Measurements from ENCODE around the gene NSD1.

DNA sequence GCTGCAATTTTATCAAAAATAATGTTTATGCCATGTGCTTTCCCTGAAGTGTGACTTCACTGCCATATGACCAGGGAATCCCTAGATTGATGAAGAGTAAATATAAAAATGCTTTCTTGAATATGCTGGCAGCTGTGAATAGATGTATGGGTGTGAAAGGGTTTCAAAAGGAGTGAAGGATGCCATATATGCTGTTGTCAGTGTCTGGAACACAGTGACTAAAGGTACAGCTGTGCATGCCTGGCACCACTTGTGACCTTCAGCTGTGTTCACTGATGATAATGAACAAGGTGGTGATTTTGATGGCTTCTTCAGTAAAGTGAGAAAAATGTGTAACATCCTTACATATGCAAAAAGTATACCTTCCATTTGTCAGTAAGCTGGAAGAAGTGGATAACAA lies 100.2 kb downstream of the NSD1 start:
- no peak for TF ChIP-seq EP300 (IDR thresholded peaks at IDR 0.05; ENCODE audit: borderline replicate concordance in 1 of 2, control insufficient read depth in 1 of 2, low read depth in 2 of 2, low read length in 2 of 2)
- TF ChIP-seq, protein P1, sequence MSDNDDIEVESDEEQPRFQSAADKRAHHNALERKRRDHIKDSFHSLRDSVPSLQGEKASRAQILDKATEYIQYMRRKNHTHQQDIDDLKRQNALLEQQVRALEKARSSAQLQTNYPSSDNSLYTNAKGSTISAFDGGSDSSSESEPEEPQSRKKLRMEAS (IDR thresholded peaks at IDR 0.05; ENCODE audit: low read depth, low read length): no peak
- no peak for TF ChIP-seq RCOR1 (conservative IDR thresholded peaks at IDR 0.05; ENCODE audit: low read depth, low read length)
- TF ChIP-seq, protein P2, sequence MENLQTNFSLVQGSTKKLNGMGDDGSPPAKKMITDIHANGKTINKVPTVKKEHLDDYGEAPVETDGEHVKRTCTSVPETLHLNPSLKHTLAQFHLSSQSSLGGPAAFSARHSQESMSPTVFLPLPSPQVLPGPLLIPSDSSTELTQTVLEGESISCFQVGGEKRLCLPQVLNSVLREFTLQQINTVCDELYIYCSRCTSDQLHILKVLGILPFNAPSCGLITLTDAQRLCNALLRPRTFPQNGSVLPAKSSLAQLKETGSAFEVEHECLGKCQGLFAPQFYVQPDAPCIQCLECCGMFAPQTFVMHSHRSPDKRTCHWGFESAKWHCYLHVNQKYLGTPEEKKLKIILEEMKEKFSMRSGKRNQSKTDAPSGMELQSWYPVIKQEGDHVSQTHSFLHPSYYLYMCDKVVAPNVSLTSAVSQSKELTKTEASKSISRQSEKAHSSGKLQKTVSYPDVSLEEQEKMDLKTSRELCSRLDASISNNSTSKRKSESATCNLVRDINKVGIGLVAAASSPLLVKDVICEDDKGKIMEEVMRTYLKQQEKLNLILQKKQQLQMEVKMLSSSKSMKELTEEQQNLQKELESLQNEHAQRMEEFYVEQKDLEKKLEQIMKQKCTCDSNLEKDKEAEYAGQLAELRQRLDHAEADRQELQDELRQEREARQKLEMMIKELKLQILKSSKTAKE (IDR thresholded peaks at IDR 0.05; ENCODE audit: low read depth, poor library complexity, severe bottlenecking): no peak
- TF ChIP-seq POLR2A (IDR thresholded peaks at IDR 0.05; ENCODE audit: low read depth, low read length): no peak
- TF ChIP-seq EGR1 (IDR thresholded peaks at IDR 0.05; ENCODE audit: borderline replicate concordance in 1 of 2, low read depth in 2 of 2, low read length in 2 of 2): no peak
- TF ChIP-seq, protein P3, sequence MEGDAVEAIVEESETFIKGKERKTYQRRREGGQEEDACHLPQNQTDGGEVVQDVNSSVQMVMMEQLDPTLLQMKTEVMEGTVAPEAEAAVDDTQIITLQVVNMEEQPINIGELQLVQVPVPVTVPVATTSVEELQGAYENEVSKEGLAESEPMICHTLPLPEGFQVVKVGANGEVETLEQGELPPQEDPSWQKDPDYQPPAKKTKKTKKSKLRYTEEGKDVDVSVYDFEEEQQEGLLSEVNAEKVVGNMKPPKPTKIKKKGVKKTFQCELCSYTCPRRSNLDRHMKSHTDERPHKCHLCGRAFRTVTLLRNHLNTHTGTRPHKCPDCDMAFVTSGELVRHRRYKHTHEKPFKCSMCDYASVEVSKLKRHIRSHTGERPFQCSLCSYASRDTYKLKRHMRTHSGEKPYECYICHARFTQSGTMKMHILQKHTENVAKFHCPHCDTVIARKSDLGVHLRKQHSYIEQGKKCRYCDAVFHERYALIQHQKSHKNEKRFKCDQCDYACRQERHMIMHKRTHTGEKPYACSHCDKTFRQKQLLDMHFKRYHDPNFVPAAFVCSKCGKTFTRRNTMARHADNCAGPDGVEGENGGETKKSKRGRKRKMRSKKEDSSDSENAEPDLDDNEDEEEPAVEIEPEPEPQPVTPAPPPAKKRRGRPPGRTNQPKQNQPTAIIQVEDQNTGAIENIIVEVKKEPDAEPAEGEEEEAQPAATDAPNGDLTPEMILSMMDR (IDR thresholded peaks at IDR 0.05 in 2 of 3, conservative IDR thresholded peaks at IDR 0.05 in 1 of 3; ENCODE audit: control insufficient read depth in 2 of 3, extremely low read depth in 1 of 3, insufficient read depth in 1 of 3, low read depth in 3 of 3, low read length in 3 of 3): no peak
- TF ChIP-seq MTA3 (IDR thresholded peaks at IDR 0.05; ENCODE audit: borderline replicate concordance, low read length): no peak
- TF ChIP-seq SMAD1 (IDR thresholded peaks at IDR 0.05; ENCODE audit: low read depth, partially characterized antibody): no peak
- no peak for TF ChIP-seq HDGF (IDR thresholded peaks at IDR 0.05)
